Measurements from ENCODE around the gene ANGPTL2. TPM values are rescaled to one million over a fixed set of nuclear protein-coding genes. Genes with fewer than 3 reads are reported as not detected.

ANGPTL2 gene
- total RNA-seq, 4 donors from 2014 or later: 36.5 to 52.5 (median 50.8) TPM

DNA sequence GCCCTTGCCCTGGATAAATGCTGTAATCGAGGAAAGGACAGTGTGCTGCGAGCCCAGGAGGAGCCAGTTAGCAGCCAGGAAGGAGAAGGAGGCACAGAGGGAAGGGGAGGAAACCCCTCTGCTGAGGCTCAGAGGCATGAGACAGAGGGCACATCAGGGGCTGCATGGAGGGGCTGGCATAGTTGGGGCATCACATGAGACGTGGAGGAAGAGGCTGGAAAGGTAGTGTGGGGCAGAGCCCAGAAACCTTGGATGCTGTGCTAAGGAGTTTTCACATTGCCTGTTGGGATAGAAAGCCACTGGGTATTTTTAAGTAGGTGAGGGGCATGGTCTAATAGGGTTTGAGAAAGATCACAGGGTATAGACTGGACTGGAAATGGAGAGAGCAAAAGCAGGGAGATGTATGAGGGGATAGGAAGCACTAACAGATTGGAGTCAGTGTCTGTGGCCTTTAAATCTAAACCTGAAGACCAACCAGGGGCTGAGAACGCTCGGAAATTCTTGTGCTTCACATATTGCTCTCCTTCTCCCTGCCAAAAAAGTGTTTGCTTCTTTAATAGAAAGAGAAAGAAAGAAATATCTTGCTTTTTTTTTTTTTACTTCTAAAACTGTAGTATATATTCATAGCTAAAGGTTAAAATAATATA, 33.0 kb upstream of the ANGPTL2 start:
- Histone ChIP-seq H3K9me3 (no peaks in the 10 kb centered on the region), H3K27ac (peak overlapping the region in 3 of 4 donors; percentile 62 to 76 (median 75)), H3K4me1 (peaks cover 0 to 40% (median 11%) of the 10 kb centered on the region in 3 donors), H3K4me3 (no peak overlapping the region), H3K27me3 (no peaks in the 10 kb centered on the region), H3K36me3 (no peaks in the 10 kb centered on the region)
- 56 to 61% methylated on average over 3 to 4 of the region's 5 CpGs for WGBS, 2 donors (ENCODE audit: low coverage in 1 of 2)
- no peak for ATAC-seq
- TF ChIP-seq POLR2A (IDR thresholded peaks at IDR 0.05): no peak
- no peak for TF ChIP-seq EP300 (IDR thresholded peaks at IDR 0.05)
- no peak for TF ChIP-seq POLR2AphosphoS5 (IDR thresholded peaks at IDR 0.05)
- TF ChIP-seq, protein P1, sequence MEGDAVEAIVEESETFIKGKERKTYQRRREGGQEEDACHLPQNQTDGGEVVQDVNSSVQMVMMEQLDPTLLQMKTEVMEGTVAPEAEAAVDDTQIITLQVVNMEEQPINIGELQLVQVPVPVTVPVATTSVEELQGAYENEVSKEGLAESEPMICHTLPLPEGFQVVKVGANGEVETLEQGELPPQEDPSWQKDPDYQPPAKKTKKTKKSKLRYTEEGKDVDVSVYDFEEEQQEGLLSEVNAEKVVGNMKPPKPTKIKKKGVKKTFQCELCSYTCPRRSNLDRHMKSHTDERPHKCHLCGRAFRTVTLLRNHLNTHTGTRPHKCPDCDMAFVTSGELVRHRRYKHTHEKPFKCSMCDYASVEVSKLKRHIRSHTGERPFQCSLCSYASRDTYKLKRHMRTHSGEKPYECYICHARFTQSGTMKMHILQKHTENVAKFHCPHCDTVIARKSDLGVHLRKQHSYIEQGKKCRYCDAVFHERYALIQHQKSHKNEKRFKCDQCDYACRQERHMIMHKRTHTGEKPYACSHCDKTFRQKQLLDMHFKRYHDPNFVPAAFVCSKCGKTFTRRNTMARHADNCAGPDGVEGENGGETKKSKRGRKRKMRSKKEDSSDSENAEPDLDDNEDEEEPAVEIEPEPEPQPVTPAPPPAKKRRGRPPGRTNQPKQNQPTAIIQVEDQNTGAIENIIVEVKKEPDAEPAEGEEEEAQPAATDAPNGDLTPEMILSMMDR (IDR thresholded peaks at IDR 0.05): no peak

GRCh38 chr9:127154390-127155191, 32.2 kb upstream of the ANGPTL2 start:
- WGBS, 2 donors (ENCODE audit: low coverage in 1 of 2): 15 to 23% methylated on average over 9 to 12 of the region's 13 CpGs
- peak; percentile 65 for ATAC-seq
- H3K4me3 ChIP-seq: peak overlapping the region in 1 of 2 donors; percentile 22

DNA sequence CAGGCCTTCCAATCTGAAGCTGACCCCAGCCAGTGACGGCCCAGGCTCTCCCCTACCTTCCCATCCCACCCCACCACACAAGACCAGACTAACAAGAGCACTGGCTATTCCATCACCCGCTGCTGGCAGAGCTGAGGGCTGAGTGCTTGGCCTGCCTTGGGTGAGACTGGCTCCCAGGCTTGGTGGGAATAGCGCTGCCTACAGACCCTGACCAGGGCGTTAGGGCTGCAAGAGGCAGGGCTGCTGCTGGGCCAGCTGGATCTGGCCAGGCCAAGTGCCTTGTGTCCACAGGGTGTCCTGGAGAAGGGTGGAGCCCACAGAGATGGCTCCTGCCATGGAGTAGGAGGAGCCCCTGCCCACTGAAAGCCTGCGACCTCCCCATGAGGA, 31.6 kb upstream of the ANGPTL2 start:
- Histone ChIP-seq H3K27me3 (no peaks in the 10 kb centered on the region), H3K36me3 (no peaks in the 10 kb centered on the region), H3K4me1 (peaks cover 0 to 26% (median 11%) of the 10 kb centered on the region in 3 donors), H3K4me3 (no peak overlapping the region), H3K9me3 (no peaks in the 10 kb centered on the region), H3K27ac (peak overlapping the region in 3 of 4 donors; percentile 62 to 76 (median 75))
- WGBS, 2 donors (ENCODE audit: low coverage in 1 of 2): 100% methylated on average over 1 of the region's 5 CpGs
- ATAC-seq: peak; percentile 29
- TF ChIP-seq, protein P1 (IDR thresholded peaks at IDR 0.05): no peak
- TF ChIP-seq POLR2AphosphoS5 (IDR thresholded peaks at IDR 0.05): no peak
- TF ChIP-seq EP300 (IDR thresholded peaks at IDR 0.05): no peak
- no peak for TF ChIP-seq POLR2A (IDR thresholded peaks at IDR 0.05)

More at GRCh38 chr9:127154390-127155191, 32.2 kb upstream of the ANGPTL2 start:
- Histone ChIP-seq H3K4me1 (peaks cover 0 to 32% (median 11%) of the 10 kb centered on the region in 3 donors), H3K27ac (peak overlapping the region in 3 of 4 donors; percentile 62 to 76 (median 75)), H3K9me3 (no peaks in the 10 kb centered on the region), H3K27me3 (no peaks in the 10 kb centered on the region), H3K36me3 (no peaks in the 10 kb centered on the region)
- no peak for TF ChIP-seq EP300 (IDR thresholded peaks at IDR 0.05)
- TF ChIP-seq, protein P1 (IDR thresholded peaks at IDR 0.05): peak in 1 of 4 experiments; percentile 11

- Histone ChIP-seq H3K27me3 (no peaks in the 10 kb centered on the region), H3K9me3 (no peaks in the 10 kb centered on the region), H3K36me3 (no peaks in the 10 kb centered on the region), H3K27ac (peak overlapping the region in 1 of 4 donors; percentile 76), H3K4me3 (no peak overlapping the region), H3K4me1 (peaks cover 0 to 23% (median 11%) of the 10 kb centered on the region in 3 donors)
- ATAC-seq: no peak
- TF ChIP-seq, protein P1 (IDR thresholded peaks at IDR 0.05): no peak
- TF ChIP-seq EP300 (IDR thresholded peaks at IDR 0.05): no peak
- TF ChIP-seq POLR2AphosphoS5 (IDR thresholded peaks at IDR 0.05): no peak
- no peak for TF ChIP-seq POLR2A (IDR thresholded peaks at IDR 0.05)
- WGBS, 2 donors (ENCODE audit: low coverage in 1 of 2): 93% methylated on average over 3 of the region's 4 CpGs; no CpG with 5 or more reads in 1 of the 2 donors
These were observed 31.1 kb upstream of the ANGPTL2 start for GRCh38 chr9:127153501-127153900.
